HG02852 (cell line): ENCODE measurements around the gene CTBP2.

ENCODE experiments used
- ATAC-seq: cut with Tn5 transposase; IDR thresholded peaks from one replicate; pipeline ENCODE4 v1.9.1; 2021; ENCODE audit warnings: mild to moderate bottlenecking, moderate library complexity; ENCODE audit not compliant: unreplicated experiment

CTBP2 gene

GRCh38 chr10:124990671-124991625 lies 169.4 kb downstream of the CTBP2 start:
- ATAC-seq: no peak

- ATAC-seq: no peak
These were observed 170.8 kb downstream of the CTBP2 start for GRCh38 chr10:124989526-124989925.

- peak; percentile 54 for ATAC-seq
These were observed 171.6 kb downstream of the CTBP2 start for GRCh38 chr10:124988753-124989152.

- no peak for ATAC-seq
These were observed 172.6 kb downstream of the CTBP2 start for GRCh38 chr10:124987788-124988187.

GRCh38 chr10:124985162-124985561 lies 175.2 kb downstream of the CTBP2 start:
- no peak for ATAC-seq

GRCh38 chr10:124984376-124984775 lies 176.0 kb downstream of the CTBP2 start:
- no peak for ATAC-seq

GRCh38 chr10:124983321-124983720 lies 177.0 kb downstream of the CTBP2 start:
- no peak for ATAC-seq

- ATAC-seq: no peak
These were observed 182.0 kb downstream of the CTBP2 start for GRCh38 chr10:124978376-124978725.

- no peak for ATAC-seq
These were observed 182.6 kb downstream of the CTBP2 start for GRCh38 chr10:124977648-124978375.

GRCh38 chr10:124977161-124977560 lies 183.2 kb downstream of the CTBP2 start:
- ATAC-seq: no peak

GRCh38 chr10:124975977-124976514 lies 184.3 kb downstream of the CTBP2 start:
- no peak for ATAC-seq

GRCh38 chr10:124974131-124974530 lies 186.2 kb downstream of the CTBP2 start:
- ATAC-seq: no peak

- ATAC-seq: no peak
These were observed 187.7 kb downstream of the CTBP2 start for GRCh38 chr10:124972637-124973036.

- peak; percentile 72 for ATAC-seq
These were observed 189.1 kb downstream of the CTBP2 start for GRCh38 chr10:124971276-124971675.

- ATAC-seq: no peak
These were observed 193.1 kb downstream of the CTBP2 start for GRCh38 chr10:124967255-124967654.

GRCh38 chr10:124966008-124966407 lies 194.4 kb downstream of the CTBP2 start:
- ATAC-seq: no peak

GRCh38 chr10:124963866-124964720 lies 196.3 kb downstream of the CTBP2 start:
- no peak for ATAC-seq

GRCh38 chr10:124962421-124962820 lies 197.9 kb downstream of the CTBP2 start:
- ATAC-seq: no peak

- ATAC-seq: no peak
These were observed 199.2 kb downstream of the CTBP2 start for GRCh38 chr10:124961248-124961570.

- ATAC-seq: no peak
These were observed 200.8 kb downstream of the CTBP2 start for GRCh38 chr10:124959564-124959963.

GRCh38 chr10:124957404-124957947 lies 202.9 kb downstream of the CTBP2 start:
- no peak for ATAC-seq
